ENCODE measurements around the gene BCL7A.

DNA sequence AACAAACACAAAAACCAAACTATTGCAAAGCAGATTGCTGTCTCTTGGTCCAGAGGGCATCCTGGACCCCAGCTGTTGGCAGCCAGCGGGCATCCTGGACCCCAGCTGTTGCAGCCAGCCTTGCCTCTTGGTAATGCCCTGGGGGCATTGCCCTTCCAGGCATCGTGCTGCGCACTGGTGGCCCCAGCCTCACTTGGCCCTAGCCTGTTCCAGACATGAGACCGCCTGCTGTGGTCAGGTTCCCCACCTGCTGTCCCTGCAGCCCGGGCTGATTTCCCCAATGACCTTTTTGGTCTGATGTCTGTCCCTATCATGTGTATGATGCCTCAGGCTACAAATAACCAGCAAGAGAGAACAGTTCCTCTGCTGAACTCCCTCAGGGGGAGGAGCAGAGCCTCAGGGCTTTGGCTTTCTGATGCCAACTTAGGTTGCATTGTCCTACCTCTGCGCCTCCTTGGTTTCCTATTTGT lies 77.6 kb downstream of the BCL7A start:
- no peak for TF ChIP-seq CTCF (IDR thresholded peaks at IDR 0.05)
- TF ChIP-seq EHMT2 (IDR thresholded peaks at IDR 0.05; ENCODE audit: low read depth) = no peak
- TF ChIP-seq ZSCAN20 (CRISPR knock-in tag; IDR thresholded peaks at IDR 0.05) = no peak
- TF ChIP-seq, protein P1, sequence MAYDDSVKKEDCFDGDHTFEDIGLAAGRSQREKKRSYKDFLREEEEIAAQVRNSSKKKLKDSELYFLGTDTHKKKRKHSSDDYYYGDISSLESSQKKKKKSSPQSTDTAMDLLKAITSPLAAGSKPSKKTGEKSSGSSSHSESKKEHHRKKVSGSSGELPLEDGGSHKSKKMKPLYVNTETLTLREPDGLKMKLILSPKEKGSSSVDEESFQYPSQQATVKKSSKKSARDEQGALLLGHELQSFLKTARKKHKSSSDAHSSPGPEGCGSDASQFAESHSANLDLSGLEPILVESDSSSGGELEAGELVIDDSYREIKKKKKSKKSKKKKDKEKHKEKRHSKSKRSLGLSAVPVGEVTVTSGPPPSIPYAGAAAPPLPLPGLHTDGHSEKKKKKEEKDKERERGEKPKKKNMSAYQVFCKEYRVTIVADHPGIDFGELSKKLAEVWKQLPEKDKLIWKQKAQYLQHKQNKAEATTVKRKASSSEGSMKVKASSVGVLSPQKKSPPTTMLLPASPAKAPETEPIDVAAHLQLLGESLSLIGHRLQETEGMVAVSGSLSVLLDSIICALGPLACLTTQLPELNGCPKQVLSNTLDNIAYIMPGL (CRISPR knock-in tag; IDR thresholded peaks at IDR 0.05; ENCODE audit: borderline replicate concordance) = no peak
- TF ChIP-seq CHD2 (IDR thresholded peaks at IDR 0.05; ENCODE audit: low read length, partially characterized antibody) = no peak
- no peak for TF ChIP-seq RCOR1 (IDR thresholded peaks at IDR 0.05; ENCODE audit: low read depth, low read length)
- no peak for TF ChIP-seq SMC3 (IDR thresholded peaks at IDR 0.05)
- no peak for TF ChIP-seq MAZ (IDR thresholded peaks at IDR 0.05; ENCODE audit: borderline replicate concordance, low read depth, low read length)
- TF ChIP-seq EP300 (IDR thresholded peaks at IDR 0.05) = no peak

Measured in A549 (cell line).